GM10266 (cell line): ENCODE data around the gene TAGLN3.

Experiments
- DNase-seq: peaks from one replicate; pipeline ENCODE4 v3.0.0; 2012; ENCODE audit errors: extremely low spot score
- TF ChIP-seq, protein P1 (sequence below): IDR thresholded peaks from 2 replicates; pipeline ENCODE4 v1.5.1; 2012; ENCODE audit warnings: mild to moderate bottlenecking, low read depth; ENCODE audit not compliant: control insufficient read depth, insufficient read depth; ENCODE audit errors: missing control alignments

TAGLN3 gene

GRCh38 chr3:112043621-112044201 lies 45.0 kb downstream of the TAGLN3 start:
- peak; percentile 63 for DNase-seq
- TF ChIP-seq, protein P1, sequence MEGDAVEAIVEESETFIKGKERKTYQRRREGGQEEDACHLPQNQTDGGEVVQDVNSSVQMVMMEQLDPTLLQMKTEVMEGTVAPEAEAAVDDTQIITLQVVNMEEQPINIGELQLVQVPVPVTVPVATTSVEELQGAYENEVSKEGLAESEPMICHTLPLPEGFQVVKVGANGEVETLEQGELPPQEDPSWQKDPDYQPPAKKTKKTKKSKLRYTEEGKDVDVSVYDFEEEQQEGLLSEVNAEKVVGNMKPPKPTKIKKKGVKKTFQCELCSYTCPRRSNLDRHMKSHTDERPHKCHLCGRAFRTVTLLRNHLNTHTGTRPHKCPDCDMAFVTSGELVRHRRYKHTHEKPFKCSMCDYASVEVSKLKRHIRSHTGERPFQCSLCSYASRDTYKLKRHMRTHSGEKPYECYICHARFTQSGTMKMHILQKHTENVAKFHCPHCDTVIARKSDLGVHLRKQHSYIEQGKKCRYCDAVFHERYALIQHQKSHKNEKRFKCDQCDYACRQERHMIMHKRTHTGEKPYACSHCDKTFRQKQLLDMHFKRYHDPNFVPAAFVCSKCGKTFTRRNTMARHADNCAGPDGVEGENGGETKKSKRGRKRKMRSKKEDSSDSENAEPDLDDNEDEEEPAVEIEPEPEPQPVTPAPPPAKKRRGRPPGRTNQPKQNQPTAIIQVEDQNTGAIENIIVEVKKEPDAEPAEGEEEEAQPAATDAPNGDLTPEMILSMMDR = peak; percentile 84

GRCh38 chr3:112046599-112046998 lies 47.9 kb downstream of the TAGLN3 start:
- TF ChIP-seq, protein P1 = no peak
- DNase-seq = no peak

GRCh38 chr3:112047264-112047663 lies 48.5 kb downstream of the TAGLN3 start:
- TF ChIP-seq, protein P1 = no peak

GRCh38 chr3:112048911-112049310 lies 50.2 kb downstream of the TAGLN3 start:
- no peak for DNase-seq
- TF ChIP-seq, protein P1 = no peak

More at GRCh38 chr3:112047264-112047663, 48.5 kb downstream of the TAGLN3 start:
- no peak for DNase-seq

GRCh38 chr3:112053229-112053628 lies 54.5 kb downstream of the TAGLN3 start:
- DNase-seq = no peak
- TF ChIP-seq, protein P1 = no peak

DNA sequence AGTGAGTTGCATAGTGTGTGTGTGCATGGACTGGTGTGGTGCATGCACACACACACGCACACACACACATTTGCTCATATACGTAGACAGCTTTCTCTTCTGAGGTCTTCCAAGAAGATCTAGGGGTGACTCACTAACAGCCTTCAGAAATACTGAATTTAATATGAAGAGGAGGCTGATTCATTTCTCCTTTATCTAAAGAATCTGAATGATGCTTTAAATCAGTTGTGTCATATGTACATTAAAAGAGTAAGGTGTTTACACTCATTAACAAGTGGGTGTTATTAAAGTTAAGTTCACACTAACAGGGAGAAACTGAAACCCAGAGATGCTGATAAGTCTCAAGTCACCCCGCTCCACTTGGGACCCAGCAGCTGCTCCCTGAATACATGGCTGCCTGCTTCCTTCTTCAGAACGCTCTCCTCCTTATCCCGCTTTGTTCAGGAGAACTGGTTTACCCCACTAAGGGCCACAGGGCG lies 57.8 kb downstream of the TAGLN3 start:
- no peak for DNase-seq
- TF ChIP-seq, protein P1 = no peak

GRCh38 chr3:112059497-112059896 lies 60.8 kb downstream of the TAGLN3 start:
- DNase-seq = no peak
- TF ChIP-seq, protein P1 = no peak
